Measurements from ENCODE around the gene RHOG.

DNA sequence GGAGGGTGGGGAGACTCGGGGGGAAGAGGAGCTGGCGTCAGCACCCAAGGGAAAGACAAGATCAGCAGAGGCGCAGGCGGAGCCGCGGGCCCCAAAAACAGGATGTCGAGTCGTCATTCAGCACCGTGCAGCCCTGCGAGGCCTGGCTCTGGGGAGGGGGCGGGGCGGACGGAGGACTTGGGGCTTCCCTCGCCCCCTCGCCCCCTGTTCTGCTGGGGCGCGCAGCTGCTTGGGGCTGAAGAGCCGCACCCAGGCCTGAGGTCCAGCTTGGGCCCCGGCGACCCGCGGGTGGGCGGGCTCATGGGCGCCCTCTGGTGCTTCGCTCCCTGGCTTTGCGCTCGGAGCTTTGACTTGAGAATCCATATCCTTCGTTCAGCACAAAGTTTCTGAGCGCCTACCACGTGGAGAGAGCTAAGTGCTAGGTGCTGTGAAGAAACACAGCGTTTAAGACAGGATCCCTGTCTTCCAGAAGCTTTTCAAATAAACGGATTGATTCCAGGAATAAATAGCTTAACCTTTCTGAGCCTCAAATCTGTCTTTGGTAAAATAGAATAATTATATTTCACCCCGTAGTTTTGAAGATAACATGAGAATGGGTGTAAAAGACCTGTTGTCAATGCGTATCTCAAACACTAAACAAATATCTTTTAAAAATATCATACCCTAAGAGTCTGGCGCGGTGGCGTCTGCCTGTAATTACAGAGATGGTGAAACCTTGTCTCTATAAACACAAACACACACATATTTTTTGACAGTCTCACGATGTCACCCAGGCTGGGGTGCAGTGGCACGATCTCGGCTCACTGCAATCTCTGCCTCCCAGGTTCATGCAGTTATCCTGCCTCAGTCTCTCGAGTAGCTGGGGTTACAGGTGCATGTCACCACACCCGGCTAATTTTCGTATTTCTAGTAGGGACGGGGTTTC is 929 bp upstream of the RHOG start:
- TF ChIP-seq, protein P1, sequence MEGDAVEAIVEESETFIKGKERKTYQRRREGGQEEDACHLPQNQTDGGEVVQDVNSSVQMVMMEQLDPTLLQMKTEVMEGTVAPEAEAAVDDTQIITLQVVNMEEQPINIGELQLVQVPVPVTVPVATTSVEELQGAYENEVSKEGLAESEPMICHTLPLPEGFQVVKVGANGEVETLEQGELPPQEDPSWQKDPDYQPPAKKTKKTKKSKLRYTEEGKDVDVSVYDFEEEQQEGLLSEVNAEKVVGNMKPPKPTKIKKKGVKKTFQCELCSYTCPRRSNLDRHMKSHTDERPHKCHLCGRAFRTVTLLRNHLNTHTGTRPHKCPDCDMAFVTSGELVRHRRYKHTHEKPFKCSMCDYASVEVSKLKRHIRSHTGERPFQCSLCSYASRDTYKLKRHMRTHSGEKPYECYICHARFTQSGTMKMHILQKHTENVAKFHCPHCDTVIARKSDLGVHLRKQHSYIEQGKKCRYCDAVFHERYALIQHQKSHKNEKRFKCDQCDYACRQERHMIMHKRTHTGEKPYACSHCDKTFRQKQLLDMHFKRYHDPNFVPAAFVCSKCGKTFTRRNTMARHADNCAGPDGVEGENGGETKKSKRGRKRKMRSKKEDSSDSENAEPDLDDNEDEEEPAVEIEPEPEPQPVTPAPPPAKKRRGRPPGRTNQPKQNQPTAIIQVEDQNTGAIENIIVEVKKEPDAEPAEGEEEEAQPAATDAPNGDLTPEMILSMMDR (conservative IDR thresholded peaks at IDR 0.05 in 1 of 2, IDR thresholded peaks at IDR 0.05 in 1 of 2; ENCODE audit: low read depth in 1 of 2, low read length in 2 of 2): peak; percentile 72 to 77
- TF ChIP-seq EZH2 (IDR thresholded peaks at IDR 0.05; ENCODE audit: low read length, missing control alignments): no peak

All from fibroblast of lung (primary cell).